Measurements from ENCODE around the gene NUCB1. TPM values are rescaled to one million over a fixed set of nuclear protein-coding genes. Genes with fewer than 3 reads are reported as not detected.
"Not testable (repeated sequence)": the region's sequence is repeated elsewhere in the genome, so short reads cannot be mapped to it uniquely, and the experiment has no call there.

The NUCB1 gene
- total RNA-seq, 1 donor from 2014 or later = 310 TPM

- H3K4me3 ChIP-seq = no peak overlapping the region
- no peaks in the 10 kb centered on the region for H3K9me3 ChIP-seq
- H3K4me1 ChIP-seq = no peaks in the 10 kb centered on the region
- no peak for TF ChIP-seq CTCF (IDR thresholded peaks at IDR 0.05)
- peaks cover 97% of the 10 kb centered on the region for H3K36me3 ChIP-seq
- H3K27me3 ChIP-seq (ENCODE audit: low read depth) = no peaks in the 10 kb centered on the region
- H3K27ac ChIP-seq = no peak overlapping the region
- no peak for ATAC-seq
- intact Hi-C loops (cut with DNase I) = no loop called here
- DNase-seq = no peak
Observed at GRCh38 chr19:48918071-48918470, 18.0 kb downstream of the NUCB1 start.

GRCh38 chr19:48918801-48919247 is 18.7 kb downstream of the NUCB1 start:
- TF ChIP-seq CTCF (IDR thresholded peaks at IDR 0.05) = no peak
- DNase-seq (no peak), ATAC-seq (no peak)
- intact Hi-C loops (cut with DNase I) = no loop called here
- Histone ChIP-seq H3K4me1 (no peaks in the 10 kb centered on the region), H3K27ac (no peak overlapping the region), H3K9me3 (no peaks in the 10 kb centered on the region), H3K27me3 (ENCODE audit: low read depth) (no peaks in the 10 kb centered on the region), H3K36me3 (peaks cover 92% of the 10 kb centered on the region), H3K4me3 (no peak overlapping the region)

GRCh38 chr19:48919271-48919670 is 19.2 kb downstream of the NUCB1 start:
- ATAC-seq; H3K4me3 ChIP-seq; H3K4me1 ChIP-seq; DNase-seq; intact Hi-C loops (cut with DNase I); H3K27me3 ChIP-seq (ENCODE audit: low read depth); H3K27ac ChIP-seq; H3K9me3 ChIP-seq: not testable (repeated sequence)
- H3K36me3 ChIP-seq = peaks cover 87% of the 10 kb centered on the region

GRCh38 chr19:48920949-48921348 is 20.8 kb downstream of the NUCB1 start:
- DNase-seq (no peak), ATAC-seq (no peak)
- no peak for TF ChIP-seq CTCF (IDR thresholded peaks at IDR 0.05)
- Histone ChIP-seq H3K9me3 (no peaks in the 10 kb centered on the region), H3K4me3 (no peak overlapping the region), H3K27ac (no peak overlapping the region), H3K4me1 (no peaks in the 10 kb centered on the region), H3K27me3 (ENCODE audit: low read depth) (no peaks in the 10 kb centered on the region), H3K36me3 (peaks cover 70% of the 10 kb centered on the region)
- intact Hi-C loops (cut with DNase I) = no loop called here

- intact Hi-C loops (cut with DNase I) = no loop called here
- H3K27me3 ChIP-seq (ENCODE audit: low read depth) = no peaks in the 10 kb centered on the region
- no peak overlapping the region for H3K27ac ChIP-seq
- H3K36me3 ChIP-seq = peaks cover 61% of the 10 kb centered on the region
- no peak for DNase-seq
- no peak overlapping the region for H3K4me3 ChIP-seq
- H3K4me1 ChIP-seq = peaks cover 9% of the 10 kb centered on the region
- no peak for TF ChIP-seq CTCF (IDR thresholded peaks at IDR 0.05)
- H3K9me3 ChIP-seq = no peaks in the 10 kb centered on the region
- no peak for ATAC-seq
Observed at GRCh38 chr19:48921721-48922500, 21.8 kb downstream of the NUCB1 start.
